GM12874 (cell line): Measurements from ENCODE around the gene NCK1.

Experiments used
- TF ChIP-seq, protein P1 (sequence below): IDR thresholded peaks from 2 replicates; pipeline ENCODE4 v1.5.1; 2011; ENCODE audit warnings: low read depth, mild to moderate bottlenecking, control low read depth, low read length, moderate library complexity; ENCODE audit not compliant: insufficient read depth

The NCK1 gene

DNA sequence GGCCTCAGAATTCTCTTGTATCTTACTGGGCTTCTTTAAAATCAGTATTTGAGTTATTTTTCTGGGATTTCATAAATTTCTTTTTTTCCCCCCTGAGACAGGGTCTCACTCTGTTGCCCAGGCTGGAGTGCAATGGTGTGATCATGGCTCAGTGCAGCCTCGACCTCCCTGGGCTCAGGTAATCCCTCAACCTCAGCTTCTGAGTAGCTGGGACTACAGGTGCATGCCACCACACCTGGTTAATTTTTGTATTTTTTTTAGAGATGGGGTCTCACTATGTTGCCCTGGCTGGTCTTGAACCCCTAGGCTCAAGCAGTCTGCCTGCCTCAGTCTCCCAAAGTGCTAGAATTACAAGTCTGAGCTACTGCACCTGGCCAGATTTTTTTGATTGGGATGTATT lies 43.5 kb downstream of the NCK1 start:
- TF ChIP-seq, protein P1, sequence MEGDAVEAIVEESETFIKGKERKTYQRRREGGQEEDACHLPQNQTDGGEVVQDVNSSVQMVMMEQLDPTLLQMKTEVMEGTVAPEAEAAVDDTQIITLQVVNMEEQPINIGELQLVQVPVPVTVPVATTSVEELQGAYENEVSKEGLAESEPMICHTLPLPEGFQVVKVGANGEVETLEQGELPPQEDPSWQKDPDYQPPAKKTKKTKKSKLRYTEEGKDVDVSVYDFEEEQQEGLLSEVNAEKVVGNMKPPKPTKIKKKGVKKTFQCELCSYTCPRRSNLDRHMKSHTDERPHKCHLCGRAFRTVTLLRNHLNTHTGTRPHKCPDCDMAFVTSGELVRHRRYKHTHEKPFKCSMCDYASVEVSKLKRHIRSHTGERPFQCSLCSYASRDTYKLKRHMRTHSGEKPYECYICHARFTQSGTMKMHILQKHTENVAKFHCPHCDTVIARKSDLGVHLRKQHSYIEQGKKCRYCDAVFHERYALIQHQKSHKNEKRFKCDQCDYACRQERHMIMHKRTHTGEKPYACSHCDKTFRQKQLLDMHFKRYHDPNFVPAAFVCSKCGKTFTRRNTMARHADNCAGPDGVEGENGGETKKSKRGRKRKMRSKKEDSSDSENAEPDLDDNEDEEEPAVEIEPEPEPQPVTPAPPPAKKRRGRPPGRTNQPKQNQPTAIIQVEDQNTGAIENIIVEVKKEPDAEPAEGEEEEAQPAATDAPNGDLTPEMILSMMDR = no peak

DNA sequence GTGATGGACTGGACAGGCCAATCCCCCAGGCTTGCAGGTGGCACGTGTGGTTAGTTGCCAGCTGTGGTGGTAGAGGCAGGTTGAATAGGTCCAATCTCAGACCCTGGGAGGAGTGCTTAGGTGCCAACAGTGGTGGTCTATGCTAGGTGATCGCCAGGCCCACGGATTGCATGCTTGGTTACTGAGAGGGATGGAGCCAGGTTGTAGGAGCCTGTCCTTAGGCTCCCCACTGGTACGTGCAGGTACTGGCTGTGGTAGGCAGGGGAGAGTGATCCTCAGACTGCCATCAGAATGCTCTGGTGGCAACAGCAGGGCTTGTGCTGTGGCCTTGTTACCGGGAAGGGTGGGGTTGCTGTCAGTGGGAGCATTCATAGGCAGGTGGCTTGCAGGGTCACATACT lies 44.7 kb downstream of the NCK1 start:
- TF ChIP-seq, protein P1 = no peak

DNA sequence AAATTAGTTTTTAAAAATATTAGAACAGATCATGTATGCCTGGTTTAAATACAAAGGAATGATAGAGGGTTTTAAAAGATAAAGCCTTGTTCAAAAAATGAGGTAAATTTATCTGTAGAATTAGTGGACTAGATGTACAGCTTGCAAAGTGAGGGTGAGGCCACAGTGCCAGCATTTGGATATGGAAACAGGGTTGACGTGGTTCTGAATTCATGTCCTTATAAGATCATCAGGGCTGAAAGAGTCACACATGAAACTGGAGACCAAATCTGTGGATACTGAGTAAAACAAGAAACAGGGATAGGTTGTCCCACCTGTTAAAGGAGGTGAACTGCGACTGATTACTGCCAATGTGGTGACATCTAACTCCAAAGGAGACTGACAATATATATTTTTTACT lies 46.3 kb downstream of the NCK1 start:
- TF ChIP-seq, protein P1 = no peak

DNA sequence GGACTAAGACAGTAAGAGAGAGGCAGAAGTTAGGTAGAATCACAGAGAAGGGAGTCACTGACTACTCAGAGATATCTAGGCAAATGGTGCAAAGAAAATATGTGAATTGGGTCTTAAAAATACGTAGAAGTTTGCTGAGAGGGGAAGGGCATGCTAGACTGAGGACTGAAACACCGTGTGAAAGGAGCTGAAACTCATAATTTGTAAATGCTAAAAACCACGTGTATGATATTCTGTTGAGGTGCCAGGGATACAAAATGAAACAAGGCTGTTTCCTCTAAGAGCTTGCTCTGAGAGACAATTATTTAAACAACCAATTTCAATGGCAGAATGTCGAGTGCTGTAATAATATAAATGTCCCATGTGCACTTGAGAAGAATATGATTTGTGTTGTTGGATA lies 47.2 kb downstream of the NCK1 start:
- TF ChIP-seq, protein P1 = no peak

DNA sequence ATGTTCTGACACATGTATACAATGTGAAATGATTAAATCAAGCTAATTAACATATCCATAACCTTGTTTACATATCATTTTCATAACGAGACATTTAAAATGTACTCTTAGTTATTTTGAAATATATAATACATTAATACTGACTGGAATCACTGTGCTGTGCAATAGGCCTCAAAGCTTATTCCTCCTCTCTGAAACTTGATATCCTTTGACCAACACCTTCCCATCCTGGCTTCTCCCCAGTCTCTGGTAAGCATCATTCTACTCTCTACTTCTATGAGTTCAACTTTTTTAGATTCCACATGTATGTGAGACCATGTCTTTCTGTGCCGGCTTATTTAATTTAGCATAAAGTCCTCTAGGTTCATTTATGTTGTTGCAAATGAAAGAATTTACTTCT lies 48.7 kb downstream of the NCK1 start:
- TF ChIP-seq, protein P1 = no peak

DNA sequence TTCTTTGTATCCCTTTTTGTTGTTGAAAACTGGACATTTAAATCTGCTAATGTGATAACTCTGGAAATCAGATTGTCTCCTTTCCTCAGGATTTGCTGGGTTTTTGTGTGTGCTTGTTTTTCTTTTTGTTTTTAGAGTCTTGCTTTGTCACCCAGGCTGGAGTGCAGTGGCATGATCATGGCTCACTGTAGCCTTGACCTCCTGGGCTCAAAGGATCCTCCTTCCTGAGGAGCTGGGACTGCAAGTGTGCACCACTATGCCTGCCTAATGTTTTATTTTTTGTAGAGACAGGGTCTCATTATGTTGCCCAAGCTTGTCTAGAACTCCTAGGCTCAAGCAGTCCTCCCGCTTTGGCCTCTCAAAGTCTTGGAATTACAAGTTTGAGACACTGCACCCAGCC lies 51.2 kb downstream of the NCK1 start:
- TF ChIP-seq, protein P1 = no peak

DNA sequence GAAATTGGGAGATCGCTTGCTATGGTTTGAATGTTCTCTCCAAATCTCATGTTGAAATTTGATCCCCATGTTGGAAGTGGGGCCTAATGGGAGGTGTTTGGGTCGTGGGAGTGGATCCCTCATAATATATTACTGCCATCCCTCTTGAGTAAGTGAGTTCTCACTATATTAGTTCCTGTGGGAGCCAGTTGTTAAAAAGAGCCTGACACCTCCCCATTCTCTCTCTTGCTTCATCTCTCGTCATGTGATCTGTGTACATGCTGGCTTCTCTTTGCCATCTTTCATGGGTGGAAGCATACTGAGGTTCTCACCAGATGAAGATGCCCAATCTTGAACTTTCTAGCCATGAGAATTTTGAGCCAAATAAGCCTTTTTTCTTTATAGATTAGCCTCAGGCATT lies 52.7 kb downstream of the NCK1 start:
- TF ChIP-seq, protein P1 = no peak

DNA sequence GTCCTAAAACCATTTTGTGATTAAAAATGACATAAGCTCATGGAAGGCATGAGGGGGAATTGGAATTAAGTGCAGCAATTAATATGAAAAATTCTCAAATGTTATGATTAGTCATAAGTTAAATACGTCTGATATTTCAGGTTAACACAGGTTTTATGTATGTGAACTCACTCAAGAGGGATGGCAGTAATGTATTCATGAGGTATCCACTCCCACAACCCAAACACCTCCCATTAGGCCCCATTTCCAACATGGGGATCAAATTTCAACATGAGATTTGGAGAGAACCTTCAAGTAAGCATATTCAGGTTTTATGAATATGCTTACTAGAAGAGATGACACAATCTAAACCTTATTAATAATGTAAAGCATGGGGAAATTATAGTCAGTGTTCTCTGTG lies 54.2 kb downstream of the NCK1 start:
- TF ChIP-seq, protein P1 = no peak
